Gastroesophageal sphincter (tissue), 4 donors: Measurements from ENCODE around the gene PIK3R5. TPM values are rescaled to one million over a fixed set of nuclear protein-coding genes. Genes with fewer than 3 reads are reported as not detected.

Experiments
- ATAC-seq: fragments of 150-250 bp; one replicate; pipeline ENCODE4 v1.9.1; 2016; ENCODE audit warnings: mild to moderate bottlenecking, moderate library complexity
- H3K27ac ChIP-seq, 4 donors: fragments of 200-600 bp; sonication (generic) in 3 of 4; 1 replicate in 3 of 4; 2 replicates in 1 of 4; pipeline ENCODE4 v1.5.1; 2016 to 2019
- H3K27me3 ChIP-seq: fragments of 200-600 bp; sonication (generic); one replicate; pipeline ENCODE4 v1.5.1; 2019
- H3K36me3 ChIP-seq, 2 donors: fragments of 200-600 bp; sonication (generic); one replicate each; pipeline ENCODE4 v1.5.1; 2019; ENCODE audit warnings: control low read depth in 1 of 2
- H3K4me1 ChIP-seq, 3 donors: fragments of 200-600 bp; sonication (generic); 1 replicate in 2 of 3; 2 replicates in 1 of 3; pipeline ENCODE4 v1.5.1; 2016 to 2019; ENCODE audit warnings: control low read depth in 2 of 3
- H3K4me3 ChIP-seq, 2 donors: fragments of 200-600 bp; sonication (generic); one replicate each; pipeline ENCODE4 v1.5.1; 2019; ENCODE audit warnings: mild to moderate bottlenecking in 1 of 2, moderate library complexity in 1 of 2
- H3K9me3 ChIP-seq, 3 donors: fragments of 200-600 bp; sonication (generic); one replicate each; pipeline ENCODE4 v1.5.1; 2017 to 2019; ENCODE audit warnings: control low read depth in 2 of 3
- EP300 ChIP-seq: sonication (generic); formaldehyde crosslinking; IDR thresholded peaks from one replicate; pipeline ENCODE4 v1.6.1; 2017; ENCODE audit warnings: antibody characterized with exemption, mild to moderate bottlenecking
- POLR2A ChIP-seq, 2 donors: fragments of 450-650 bp; IDR thresholded peaks; one replicate each; pipeline ENCODE4 v1.6.1; 2017; ENCODE audit warnings: antibody characterized with exemption in 2 of 2, mild to moderate bottlenecking in 2 of 2, moderate library complexity in 1 of 2
- POLR2AphosphoS5 ChIP-seq: sonication (generic); formaldehyde crosslinking; IDR thresholded peaks from one replicate; pipeline ENCODE4 v1.6.1; 2017; ENCODE audit warnings: antibody characterized with exemption
- WGBS, 2 donors: methylation state at CpG; one replicate each; pipeline ENCODE4 v1.1.5; 2018; ENCODE audit warnings: low coverage in 1 of 2; 5-methylcytosine and 5-hydroxymethylcytosine counted together
- total RNA-seq, 4 donors: library from RNA; depleted of rRNA; stranded (reverse); fragments of >200 nt; gene quantifications; one replicate each; pipeline ENCODE4 v1.1.0, GENCODE V29; 2016
- TF ChIP-seq, protein P1 (sequence below), 4 experiments: fragments of 200-600 bp in 2 of 4; fragments of 450-650 bp in 2 of 4; sonication (generic) in 1 of 4; IDR thresholded peaks; one replicate each; pipeline ENCODE4 v1.5.1; 2017 to 2019; ENCODE audit warnings: antibody characterized with exemption in 4 of 4, mild to moderate bottlenecking in 2 of 4, moderate library complexity in 2 of 4

Gene PIK3R5
- total RNA-seq, 4 donors from 2014 or later = 8.9 to 13.1 (median 11.9) TPM

GRCh38 chr17:8847891-8848290 lies 117.6 kb downstream of the PIK3R5 start:
- TF ChIP-seq POLR2AphosphoS5 = no peak
- TF ChIP-seq EP300 = no peak
- TF ChIP-seq, protein P1, sequence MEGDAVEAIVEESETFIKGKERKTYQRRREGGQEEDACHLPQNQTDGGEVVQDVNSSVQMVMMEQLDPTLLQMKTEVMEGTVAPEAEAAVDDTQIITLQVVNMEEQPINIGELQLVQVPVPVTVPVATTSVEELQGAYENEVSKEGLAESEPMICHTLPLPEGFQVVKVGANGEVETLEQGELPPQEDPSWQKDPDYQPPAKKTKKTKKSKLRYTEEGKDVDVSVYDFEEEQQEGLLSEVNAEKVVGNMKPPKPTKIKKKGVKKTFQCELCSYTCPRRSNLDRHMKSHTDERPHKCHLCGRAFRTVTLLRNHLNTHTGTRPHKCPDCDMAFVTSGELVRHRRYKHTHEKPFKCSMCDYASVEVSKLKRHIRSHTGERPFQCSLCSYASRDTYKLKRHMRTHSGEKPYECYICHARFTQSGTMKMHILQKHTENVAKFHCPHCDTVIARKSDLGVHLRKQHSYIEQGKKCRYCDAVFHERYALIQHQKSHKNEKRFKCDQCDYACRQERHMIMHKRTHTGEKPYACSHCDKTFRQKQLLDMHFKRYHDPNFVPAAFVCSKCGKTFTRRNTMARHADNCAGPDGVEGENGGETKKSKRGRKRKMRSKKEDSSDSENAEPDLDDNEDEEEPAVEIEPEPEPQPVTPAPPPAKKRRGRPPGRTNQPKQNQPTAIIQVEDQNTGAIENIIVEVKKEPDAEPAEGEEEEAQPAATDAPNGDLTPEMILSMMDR (IDR thresholded peaks at IDR 0.05) = no peak
- TF ChIP-seq POLR2A (IDR thresholded peaks at IDR 0.05) = no peak
- H3K36me3 ChIP-seq = no peaks in the 10 kb centered on the region
- peaks cover 29% of the 10 kb centered on the region for H3K27me3 ChIP-seq
- no peak overlapping the region for H3K27ac ChIP-seq
- WGBS, 2 donors = 81% methylated on average over 2 of the region's 2 CpGs; no CpG with 5 or more reads in 1 of the 2 donors
- H3K9me3 ChIP-seq = no peaks in the 10 kb centered on the region
- ATAC-seq = no peak
- no peak overlapping the region for H3K4me3 ChIP-seq
- no peaks in the 10 kb centered on the region for H3K4me1 ChIP-seq

DNA sequence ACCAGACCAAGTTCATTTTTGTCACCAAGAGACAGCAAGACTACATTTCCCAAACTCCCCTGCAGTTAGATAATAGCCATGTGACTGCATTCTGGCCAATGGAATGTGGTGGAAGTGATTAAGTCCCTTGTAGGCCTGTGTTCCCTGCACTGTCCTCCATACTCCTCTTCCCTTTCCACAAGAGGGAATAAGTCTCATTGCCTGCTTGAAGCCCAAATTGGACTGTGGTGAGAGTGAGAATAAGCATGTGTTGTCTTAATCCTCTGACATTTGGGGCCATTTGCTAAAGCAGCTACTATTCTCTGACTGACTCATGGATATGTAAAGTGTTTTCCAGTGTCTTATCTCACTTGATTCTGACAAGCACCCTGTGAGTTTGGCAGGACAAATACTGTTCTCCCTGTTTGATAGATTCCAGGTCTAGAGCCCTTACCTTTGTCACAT lies 118.7 kb downstream of the PIK3R5 start:
- no peak for ATAC-seq

GRCh38 chr17:8844229-8845218 lies 121.0 kb downstream of the PIK3R5 start:
- H3K4me1 ChIP-seq = no peaks in the 10 kb centered on the region
- 75 to 78% methylated on average over 5 to 7 of the region's 9 CpGs for WGBS, 2 donors
- no peak overlapping the region for H3K4me3 ChIP-seq
- no peaks in the 10 kb centered on the region for H3K9me3 ChIP-seq
- TF ChIP-seq POLR2AphosphoS5 (no peak), POLR2A (IDR thresholded peaks at IDR 0.05) (no peak)
- no peaks in the 10 kb centered on the region for H3K36me3 ChIP-seq
- H3K27ac ChIP-seq = no peak overlapping the region
- H3K27me3 ChIP-seq = peaks cover 8% of the 10 kb centered on the region
- ATAC-seq = no peak

More for the DNA sequence above, 118.7 kb downstream of the PIK3R5 start:
- peaks cover 22% of the 10 kb centered on the region for H3K27me3 ChIP-seq
- TF ChIP-seq, protein P1 (IDR thresholded peaks at IDR 0.05) = no peak
- TF ChIP-seq POLR2AphosphoS5 (no peak), POLR2A (IDR thresholded peaks at IDR 0.05) (no peak), EP300 (no peak)
- H3K4me3 ChIP-seq = no peak overlapping the region
- H3K27ac ChIP-seq = no peak overlapping the region
- no peaks in the 10 kb centered on the region for H3K9me3 ChIP-seq
- no peaks in the 10 kb centered on the region for H3K4me1 ChIP-seq
- H3K36me3 ChIP-seq = no peaks in the 10 kb centered on the region

- Histone ChIP-seq H3K4me1 (no peaks in the 10 kb centered on the region), H3K27me3 (peaks cover 3% of the 10 kb centered on the region), H3K36me3 (no peaks in the 10 kb centered on the region), H3K4me3 (no peak overlapping the region), H3K9me3 (no peaks in the 10 kb centered on the region), H3K27ac (no peak overlapping the region)
- TF ChIP-seq POLR2A (IDR thresholded peaks at IDR 0.05) = no peak
- TF ChIP-seq, protein P1 (IDR thresholded peaks at IDR 0.05) = no peak
- no peak for TF ChIP-seq EP300
- TF ChIP-seq POLR2AphosphoS5 = no peak
- WGBS, 2 donors = 30 to 50% methylated on average over 2 of the region's 2 CpGs
- no peak for ATAC-seq
Observed at GRCh38 chr17:8843344-8843743, 122.2 kb downstream of the PIK3R5 start.

DNA sequence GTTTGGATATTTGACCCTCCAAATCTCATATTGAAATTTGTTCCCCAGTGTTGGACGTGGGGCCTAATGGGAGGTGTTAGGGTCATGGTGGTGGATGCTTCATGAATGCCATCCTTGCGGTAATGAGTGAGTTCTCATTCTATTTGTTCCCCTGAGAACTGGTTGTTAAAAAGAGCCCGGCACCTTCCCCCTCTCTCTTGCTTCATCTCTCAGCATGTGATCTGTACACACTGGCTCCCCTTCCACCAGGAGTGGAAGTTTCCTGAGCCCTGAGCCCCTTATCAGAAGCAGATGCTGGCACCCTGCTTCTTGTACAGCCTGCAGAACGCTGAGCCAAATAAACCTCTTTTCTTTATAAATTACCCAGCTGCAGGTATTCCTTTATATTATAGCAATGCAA lies 123.7 kb downstream of the PIK3R5 start:
- Histone ChIP-seq H3K4me3 (no peak overlapping the region), H3K27me3 (peaks cover 15% of the 10 kb centered on the region), H3K27ac (no peak overlapping the region), H3K4me1 (no peaks in the 10 kb centered on the region), H3K9me3 (no peaks in the 10 kb centered on the region), H3K36me3 (no peaks in the 10 kb centered on the region)
- ATAC-seq = no peak
- TF ChIP-seq, protein P1 (IDR thresholded peaks at IDR 0.05) = no peak
- TF ChIP-seq POLR2A (IDR thresholded peaks at IDR 0.05) (no peak), POLR2AphosphoS5 (no peak), EP300 (no peak)
- 48 to 56% methylated on average over 2 to 4 of the region's 4 CpGs for WGBS, 2 donors
